Mesendoderm (in vitro differentiated cells): ENCODE measurements around the gene CDK5.
A peak's percentile ranks its signal among the peaks of the same experiment; 100 is the strongest.

Experiments used
- DNase-seq: peaks from one replicate; pipeline ENCODE4 v3.0.0; 2013
- H2AK5ac ChIP-seq: 2 replicates; pipeline ENCODE4 v1.6.1; 2013; ENCODE audit warnings: low read length, inconsistent platforms
- H2BK120ac ChIP-seq: 2 replicates; pipeline ENCODE4 v1.6.1; 2013; ENCODE audit warnings: low read depth, mild to moderate bottlenecking, low read length, moderate library complexity, mixed read lengths
- H2BK15ac ChIP-seq: replicated peaks from 2 replicates; pipeline ENCODE4 v1.6.1; 2013; ENCODE audit warnings: low read depth, mild to moderate bottlenecking, moderate library complexity
- H2BK5ac ChIP-seq: 2 replicates; pipeline ENCODE4 v1.6.1; 2013; ENCODE audit warnings: low read length, inconsistent platforms
- H3K18ac ChIP-seq: 2 replicates; pipeline ENCODE4 v1.6.1; 2013; ENCODE audit warnings: mild to moderate bottlenecking, low read length, mixed read lengths
- H3K23ac ChIP-seq: one replicate; pipeline ENCODE4 v1.6.1; 2013; ENCODE audit warnings: low read length
- H3K27ac ChIP-seq: 2 replicates; pipeline ENCODE4 v1.5.1; 2013; ENCODE audit warnings: low read depth, mild to moderate bottlenecking, inconsistent platforms, low read length, moderate library complexity
- H3K27me3 ChIP-seq: 2 replicates; pipeline ENCODE4 v1.6.1; 2013; ENCODE audit warnings: low read length, control low read depth, mild to moderate bottlenecking, inconsistent platforms; ENCODE audit not compliant: insufficient read depth, poor library complexity
- H3K36me3 ChIP-seq: 2 replicates; pipeline ENCODE4 v1.6.1; 2013; ENCODE audit warnings: low read length, inconsistent platforms; ENCODE audit not compliant: control insufficient read depth, insufficient read depth
- H3K4ac ChIP-seq: one replicate; pipeline ENCODE4 v1.6.1; 2013; ENCODE audit warnings: low read depth, mild to moderate bottlenecking, low read length, moderate library complexity
- H3K4me1 ChIP-seq: 2 replicates; pipeline ENCODE4 v1.6.1; 2013; ENCODE audit warnings: low read depth, low read length, inconsistent platforms; ENCODE audit not compliant: control insufficient read depth
- H3K4me2 ChIP-seq: 2 replicates; pipeline ENCODE4 v1.6.1; 2013; ENCODE audit warnings: low read length
- H3K4me3 ChIP-seq: 2 replicates; pipeline ENCODE4 v1.5.1; 2013; ENCODE audit warnings: mild to moderate bottlenecking, low read length
- H3K56ac ChIP-seq: one replicate; pipeline ENCODE4 v1.6.1; 2013; ENCODE audit warnings: low read length
- H3K79me1 ChIP-seq: 2 replicates; pipeline ENCODE4 v1.6.1; 2013; ENCODE audit warnings: low read length, inconsistent platforms
- H3K79me2 ChIP-seq: 2 replicates; pipeline ENCODE4 v1.6.1; 2013; ENCODE audit warnings: mild to moderate bottlenecking, low read length; ENCODE audit not compliant: control insufficient read depth, insufficient read depth
- H3K9ac ChIP-seq: 2 replicates; pipeline ENCODE4 v1.6.1; 2013; ENCODE audit warnings: low read length, inconsistent platforms
- H4K5ac ChIP-seq: one replicate; pipeline ENCODE4 v1.6.1; 2013; ENCODE audit warnings: low read length
- H4K8ac ChIP-seq: one replicate; pipeline ENCODE4 v1.6.1; 2013; ENCODE audit warnings: low read depth, mild to moderate bottlenecking, control low read depth, low read length, moderate library complexity
- WGBS: extraction: QIAGEN DNeasy Blood & Tissue Kit; methylation state at CpG from one replicate; pipeline ENCODE4 v1.1.7; 2013; ENCODE audit warnings: low lambda C conversion rate, missing lambda C conversion rate; ENCODE audit not compliant: insufficient coverage; ENCODE audit errors: extremely low coverage; 5-methylcytosine and 5-hydroxymethylcytosine counted together

CDK5 gene

DNA sequence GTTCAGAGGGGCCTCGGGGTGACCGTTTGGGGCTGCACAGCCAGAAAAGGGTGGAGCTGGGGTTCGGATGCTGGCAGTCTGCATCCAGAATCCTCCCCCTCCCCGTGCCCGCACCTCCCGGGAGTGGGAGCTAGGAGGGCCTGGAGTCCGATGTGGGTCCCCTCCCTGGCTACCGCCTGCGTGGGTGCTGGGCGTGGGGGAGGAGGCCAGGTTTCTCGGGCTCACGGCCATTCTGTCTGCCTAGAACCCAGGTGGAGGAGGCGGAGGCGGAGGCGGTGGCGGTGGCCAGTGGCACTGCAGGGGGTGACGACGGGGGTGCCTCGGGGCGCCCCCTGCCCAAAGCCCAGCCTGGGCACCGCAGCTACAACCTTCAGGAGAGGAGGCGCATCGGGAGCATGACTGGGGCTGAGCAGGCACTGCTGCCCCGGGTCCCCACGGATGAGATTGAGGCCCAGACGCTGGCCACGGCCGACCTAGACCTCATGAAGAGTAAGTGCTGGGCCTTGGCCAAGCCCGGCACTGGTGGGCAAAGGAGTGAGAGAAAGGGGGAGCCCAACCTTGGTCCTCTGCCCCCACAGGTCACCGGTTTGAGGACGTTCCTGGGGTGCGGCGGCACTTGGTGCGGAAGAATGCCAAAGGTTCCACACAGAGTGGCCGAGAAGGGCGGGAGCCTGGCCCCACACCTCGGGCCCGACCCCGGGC, 8.7 kb upstream of the CDK5 start:
- no peak overlapping the region for H3K23ac ChIP-seq
- peaks cover 6% of the 10 kb centered on the region for H3K4me1 ChIP-seq
- H3K56ac ChIP-seq: no peak overlapping the region
- no peak overlapping the region for H2BK15ac ChIP-seq
- no peak overlapping the region for H4K5ac ChIP-seq
- no peaks in the 10 kb centered on the region for H3K79me1 ChIP-seq
- no peak overlapping the region for H3K27ac ChIP-seq
- H3K79me2 ChIP-seq: no peaks in the 10 kb centered on the region
- H3K4me3 ChIP-seq: no peak overlapping the region
- no peak overlapping the region for H3K18ac ChIP-seq
- WGBS: no CpG with 5 or more reads among the region's 39 CpGs
- H2BK5ac ChIP-seq: no peak overlapping the region
- H3K9ac ChIP-seq: no peak overlapping the region
- H4K8ac ChIP-seq: no peak overlapping the region
- H3K27me3 ChIP-seq: no peaks in the 10 kb centered on the region
- no peak overlapping the region for H3K4ac ChIP-seq
- H3K4me2 ChIP-seq: no peak overlapping the region
- DNase-seq: no peak
- H2AK5ac ChIP-seq: no peak overlapping the region
- H3K36me3 ChIP-seq: peaks cover 5% of the 10 kb centered on the region
- H2BK120ac ChIP-seq: no peak overlapping the region

DNA sequence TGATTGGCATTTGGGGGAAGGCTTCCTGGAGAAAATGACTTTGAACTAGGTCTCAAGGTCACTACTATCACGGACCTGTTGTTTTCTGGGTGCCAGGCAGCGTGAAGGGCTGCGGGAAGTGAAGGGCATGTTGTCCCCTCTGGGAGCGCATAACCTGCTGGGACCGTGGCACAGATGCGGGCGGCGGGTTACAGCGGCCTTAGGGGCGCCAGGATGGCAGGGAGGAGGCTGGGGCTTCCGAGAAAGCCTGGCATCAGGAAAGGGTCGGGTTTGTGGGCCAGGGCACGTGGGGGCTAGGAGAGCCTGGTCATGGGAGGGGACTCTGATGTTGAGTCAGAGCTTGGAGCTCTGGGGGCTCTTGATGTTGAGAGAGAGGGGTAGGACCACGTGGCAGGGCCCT, 7.8 kb upstream of the CDK5 start:
- no peak overlapping the region for H3K9ac ChIP-seq
- peaks cover 2% of the 10 kb centered on the region for H3K79me1 ChIP-seq
- H2AK5ac ChIP-seq: no peak overlapping the region
- no peak overlapping the region for H3K4me2 ChIP-seq
- H3K18ac ChIP-seq: no peak overlapping the region
- no peaks in the 10 kb centered on the region for H3K79me2 ChIP-seq
- no peak overlapping the region for H4K5ac ChIP-seq
- H2BK120ac ChIP-seq: no peak overlapping the region
- H2BK5ac ChIP-seq: no peak overlapping the region
- no peak overlapping the region for H3K4ac ChIP-seq
- H3K36me3 ChIP-seq: peaks cover 3% of the 10 kb centered on the region
- no CpG with 5 or more reads among the region's 14 CpGs for WGBS
- H3K4me1 ChIP-seq: peaks cover 11% of the 10 kb centered on the region
- no peak overlapping the region for H3K56ac ChIP-seq
- no peak overlapping the region for H2BK15ac ChIP-seq
- H3K27me3 ChIP-seq: no peaks in the 10 kb centered on the region
- no peak overlapping the region for H3K23ac ChIP-seq
- no peak overlapping the region for H3K27ac ChIP-seq
- no peak for DNase-seq
- H3K4me3 ChIP-seq: no peak overlapping the region
- no peak overlapping the region for H4K8ac ChIP-seq

DNA sequence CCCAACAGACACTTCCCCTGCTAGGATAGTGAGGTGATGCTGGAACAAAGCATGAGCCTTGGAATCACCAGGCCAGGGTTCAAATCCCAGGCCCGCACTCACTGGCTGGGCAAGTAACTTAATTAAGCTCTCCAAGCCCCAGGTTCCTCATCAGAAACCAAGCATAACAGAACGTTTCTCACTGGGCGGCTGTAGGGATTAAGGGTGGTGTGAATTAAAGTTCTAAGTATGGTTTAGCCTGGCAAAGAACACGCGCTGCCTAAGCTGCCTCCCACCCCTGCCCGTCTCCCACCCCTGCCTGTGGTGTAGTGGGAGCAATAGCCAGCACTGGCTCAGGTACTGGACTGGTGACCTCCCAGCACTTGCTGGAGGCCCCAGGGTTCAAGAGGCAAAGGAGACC, 7.3 kb upstream of the CDK5 start:
- Histone ChIP-seq H3K4me2 (no peak overlapping the region), H3K27ac (no peak overlapping the region), H3K36me3 (peaks cover 2% of the 10 kb centered on the region), H3K27me3 (no peaks in the 10 kb centered on the region), H2BK120ac (no peak overlapping the region), H3K79me1 (peaks cover 6% of the 10 kb centered on the region), H3K4me1 (peaks cover 11% of the 10 kb centered on the region), H3K9ac (no peak overlapping the region), H3K4ac (no peak overlapping the region), H2AK5ac (no peak overlapping the region), H3K23ac (no peak overlapping the region), H3K56ac (no peak overlapping the region), H2BK15ac (no peak overlapping the region), H4K5ac (no peak overlapping the region), H3K79me2 (no peaks in the 10 kb centered on the region), H2BK5ac (no peak overlapping the region), H3K4me3 (no peak overlapping the region), H4K8ac (no peak overlapping the region), H3K18ac (no peak overlapping the region)
- DNase-seq: no peak
- WGBS: no CpG with 5 or more reads among the region's 6 CpGs

DNA sequence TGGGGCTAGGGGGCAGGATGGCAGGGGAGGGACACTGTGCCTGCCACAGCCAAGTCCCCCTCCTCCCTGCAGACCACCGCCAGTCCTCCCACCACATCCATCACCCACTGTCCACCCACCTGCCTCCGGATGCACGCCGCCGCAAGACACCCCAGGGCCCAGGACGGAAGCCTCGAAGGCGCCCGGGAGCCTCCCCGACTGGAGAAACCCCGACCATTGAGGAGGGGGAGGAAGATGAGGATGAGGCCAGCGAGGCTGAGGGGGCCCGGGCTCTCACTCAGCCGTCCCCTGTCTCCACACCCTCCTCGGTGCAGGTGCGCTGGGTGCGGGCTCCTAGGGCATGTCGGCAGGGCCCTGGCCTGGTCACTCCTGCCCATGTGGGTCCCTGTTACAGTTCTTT, 6.8 kb upstream of the CDK5 start:
- Histone ChIP-seq H2BK5ac (no peak overlapping the region), H4K8ac (no peak overlapping the region), H2BK120ac (no peak overlapping the region), H4K5ac (no peak overlapping the region), H3K23ac (no peak overlapping the region), H2BK15ac (no peak overlapping the region), H3K27me3 (no peaks in the 10 kb centered on the region), H3K9ac (no peak overlapping the region), H3K4me1 (peaks cover 11% of the 10 kb centered on the region), H2AK5ac (no peak overlapping the region), H3K79me2 (no peaks in the 10 kb centered on the region), H3K27ac (no peak overlapping the region), H3K18ac (no peak overlapping the region), H3K4ac (no peak overlapping the region), H3K79me1 (peaks cover 6% of the 10 kb centered on the region), H3K56ac (no peak overlapping the region), H3K4me2 (no peak overlapping the region), H3K36me3 (peaks cover 2% of the 10 kb centered on the region), H3K4me3 (no peak overlapping the region)
- WGBS: no CpG with 5 or more reads among the region's 18 CpGs
- DNase-seq: no peak

DNA sequence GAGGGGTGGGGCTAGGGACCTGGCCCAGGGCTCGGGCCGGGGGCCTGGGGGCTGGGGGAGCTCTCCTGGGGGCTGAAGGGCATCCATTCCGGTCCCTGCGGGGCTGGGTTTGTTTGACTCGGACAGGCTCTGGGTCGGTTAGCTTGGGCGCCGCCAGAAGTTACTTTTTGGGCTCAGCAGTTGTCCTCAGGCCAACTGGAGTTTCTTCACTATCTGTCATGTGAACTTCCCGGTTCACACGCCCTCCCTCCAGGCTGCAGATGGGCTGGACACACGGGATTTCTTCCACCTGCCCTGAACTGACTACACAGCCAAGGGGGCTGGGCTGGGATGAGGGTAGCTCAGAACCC, 5.5 kb upstream of the CDK5 start:
- Histone ChIP-seq H3K4me2 (peak overlapping the region; percentile 23), H2BK5ac (no peak overlapping the region), H3K79me1 (peaks cover 6% of the 10 kb centered on the region), H2BK120ac (no peak overlapping the region), H3K4me3 (no peak overlapping the region), H3K27ac (no peak overlapping the region), H3K9ac (peak overlapping the region; percentile 20), H3K18ac (no peak overlapping the region), H4K8ac (no peak overlapping the region), H3K4me1 (peaks cover 18% of the 10 kb centered on the region), H4K5ac (no peak overlapping the region), H2BK15ac (no peak overlapping the region), H3K79me2 (no peaks in the 10 kb centered on the region), H3K36me3 (peaks cover 2% of the 10 kb centered on the region), H3K23ac (peak overlapping the region; percentile 3), H3K27me3 (no peaks in the 10 kb centered on the region), H3K56ac (peak overlapping the region; percentile 65), H2AK5ac (no peak overlapping the region), H3K4ac (no peak overlapping the region)
- WGBS: no CpG with 5 or more reads among the region's 11 CpGs
- DNase-seq: peak; percentile 64
